HG02852 (cell line): ENCODE measurements around the gene VAMP1.
"Not testable (repeated sequence)": the region's sequence is repeated elsewhere in the genome, so short reads cannot be mapped to it uniquely, and the experiment has no call there.

Source experiments
- ATAC-seq: cut with Tn5 transposase; IDR thresholded peaks from one replicate; pipeline ENCODE4 v1.9.1; 2021; ENCODE audit warnings: mild to moderate bottlenecking, moderate library complexity; ENCODE audit not compliant: unreplicated experiment

Gene VAMP1

DNA sequence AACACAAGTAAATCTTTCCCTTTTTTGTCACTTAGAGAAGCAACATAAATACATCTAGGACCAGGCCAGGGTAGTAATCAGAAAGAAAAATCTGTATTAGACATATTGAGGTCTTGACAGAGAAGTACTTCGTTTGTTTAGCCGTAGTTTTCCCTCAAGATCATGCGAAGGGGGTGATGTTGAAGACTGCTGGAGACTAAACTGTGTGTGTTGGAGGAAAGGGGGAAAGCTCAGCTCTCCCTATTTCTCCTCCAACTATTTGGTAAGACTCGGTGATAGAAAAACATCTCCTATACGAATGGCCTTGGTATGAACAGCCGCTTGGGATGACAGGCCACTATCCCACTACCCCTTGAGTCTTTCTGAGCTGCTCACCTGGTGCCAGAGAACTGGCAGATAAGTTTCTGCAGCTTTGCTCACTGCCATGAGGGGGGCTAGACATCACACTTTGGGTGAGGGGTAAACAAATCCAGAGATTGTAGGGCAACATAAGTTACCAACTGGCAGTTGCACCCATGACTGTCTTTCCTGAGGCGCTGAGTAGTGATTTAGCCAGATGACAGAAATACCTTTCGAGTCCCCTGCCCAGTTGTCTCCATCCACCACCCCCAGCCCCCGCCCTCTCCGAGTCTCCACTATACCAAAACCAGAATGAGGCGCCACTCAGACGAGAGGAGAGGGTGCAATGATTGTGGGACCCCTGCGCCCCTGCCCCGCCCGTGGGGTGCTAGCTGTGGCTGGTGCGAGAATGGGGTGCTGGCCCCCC, 685 bp downstream of the VAMP1 start:
- ATAC-seq = no peak

DNA sequence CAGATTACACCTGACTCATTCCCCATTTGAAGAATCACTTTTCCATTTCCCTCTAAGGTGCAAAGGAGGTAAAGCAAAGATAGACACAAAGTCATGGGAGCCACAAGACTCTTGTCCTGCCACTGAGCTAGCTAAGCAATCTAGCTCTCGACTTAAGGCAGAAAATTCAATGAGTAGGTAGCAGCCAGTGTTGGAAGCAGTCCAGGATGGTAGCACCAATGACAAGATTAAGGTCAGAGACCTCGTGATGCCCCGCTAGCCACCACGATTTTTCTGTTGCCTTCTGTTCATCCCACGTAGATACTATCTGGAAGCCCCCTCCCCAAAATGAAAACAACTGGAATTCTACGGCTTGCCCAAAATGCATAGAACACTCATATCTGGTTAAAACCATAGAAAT, 1.4 kb downstream of the VAMP1 start:
- ATAC-seq = no peak

- ATAC-seq = no peak
Observed at GRCh38 chr12:6468283-6468575, 2.2 kb downstream of the VAMP1 start.

- not testable (repeated sequence) for ATAC-seq
Observed at GRCh38 chr12:6467571-6468282, 2.8 kb downstream of the VAMP1 start.

- ATAC-seq = not testable (repeated sequence)
Observed at GRCh38 chr12:6466751-6467150, 3.7 kb downstream of the VAMP1 start.

- ATAC-seq = no peak
Observed at GRCh38 chr12:6466184-6466573, 4.3 kb downstream of the VAMP1 start.

DNA sequence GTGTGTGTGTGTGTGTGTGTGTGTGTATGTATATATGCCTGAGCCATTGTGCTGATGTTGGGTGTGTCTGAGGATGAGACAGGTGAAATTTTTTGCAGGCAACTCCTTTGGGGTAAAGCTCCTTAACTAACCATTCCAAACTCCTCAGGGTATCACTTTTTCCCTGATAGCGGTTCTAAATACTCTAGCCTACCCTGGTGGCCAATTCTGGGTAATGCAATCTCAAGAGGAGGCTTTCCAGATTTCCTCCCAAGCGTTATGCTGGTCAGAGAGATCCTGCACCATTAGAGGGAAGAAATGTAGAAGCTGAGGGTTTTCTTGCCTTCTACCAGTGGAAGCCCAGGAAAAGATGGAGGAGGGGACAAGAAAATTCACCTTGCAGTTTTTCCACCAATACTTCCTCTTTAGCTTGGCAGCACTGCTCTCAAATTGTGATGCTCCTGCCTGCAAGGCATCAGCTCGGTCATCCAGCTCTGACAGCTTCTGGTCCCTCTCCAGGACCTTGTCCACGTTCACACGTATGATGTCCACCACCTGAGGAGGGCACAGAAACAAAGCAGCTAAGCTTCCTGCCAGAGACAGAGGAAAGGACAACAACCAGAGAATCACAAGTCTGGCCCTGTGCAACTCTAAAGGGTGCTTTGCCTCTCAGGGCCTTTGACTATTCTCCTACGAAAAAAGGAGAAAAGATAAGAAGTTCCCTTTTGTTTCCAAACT, 4.9 kb downstream of the VAMP1 start:
- ATAC-seq = no peak

- no peak for ATAC-seq
Observed at GRCh38 chr12:6464531-6464930, 5.9 kb downstream of the VAMP1 start.

- ATAC-seq = no peak
Observed at GRCh38 chr12:6463858-6464257, 6.6 kb downstream of the VAMP1 start.

- ATAC-seq = no peak
Observed at GRCh38 chr12:6463216-6463615, 7.3 kb downstream of the VAMP1 start.

DNA sequence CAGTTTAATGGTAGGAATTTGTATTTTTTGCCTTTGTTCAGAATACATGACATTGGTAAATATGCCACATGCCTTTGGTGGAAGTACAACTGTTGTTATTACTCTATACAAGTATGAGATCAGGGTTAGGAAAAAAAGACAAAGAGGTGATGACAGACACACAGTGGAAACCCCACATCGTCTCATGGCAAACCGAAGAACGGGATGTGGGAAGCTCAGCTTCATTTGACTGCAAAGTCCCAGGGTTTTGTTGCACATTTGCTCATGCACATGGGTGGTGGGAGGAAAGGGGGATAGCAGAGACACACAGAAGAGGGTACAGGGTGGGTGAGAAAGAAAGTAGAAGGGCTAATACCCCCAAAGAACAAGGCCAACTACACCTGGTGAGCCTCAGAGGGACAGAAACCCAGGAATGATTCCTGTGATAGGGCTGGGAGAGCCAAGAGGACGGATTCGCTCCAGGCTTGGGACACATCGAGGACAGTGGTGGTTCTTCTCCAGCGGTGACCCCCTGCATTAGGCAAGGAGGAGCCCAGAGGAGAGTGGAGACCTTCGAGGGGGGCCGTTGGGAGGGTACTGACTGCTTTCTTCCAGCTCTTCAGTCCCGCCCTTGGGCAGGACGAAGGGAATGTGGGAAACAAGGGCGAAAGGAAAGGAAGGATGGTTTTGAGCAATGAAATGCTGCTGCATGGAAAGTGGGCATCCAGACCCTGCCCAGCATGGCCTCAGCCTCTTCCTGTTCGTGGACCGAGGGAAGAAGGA, 8.1 kb downstream of the VAMP1 start:
- no peak for ATAC-seq

GRCh38 chr12:6461401-6462233, 8.9 kb downstream of the VAMP1 start:
- peak; percentile 71 for ATAC-seq

DNA sequence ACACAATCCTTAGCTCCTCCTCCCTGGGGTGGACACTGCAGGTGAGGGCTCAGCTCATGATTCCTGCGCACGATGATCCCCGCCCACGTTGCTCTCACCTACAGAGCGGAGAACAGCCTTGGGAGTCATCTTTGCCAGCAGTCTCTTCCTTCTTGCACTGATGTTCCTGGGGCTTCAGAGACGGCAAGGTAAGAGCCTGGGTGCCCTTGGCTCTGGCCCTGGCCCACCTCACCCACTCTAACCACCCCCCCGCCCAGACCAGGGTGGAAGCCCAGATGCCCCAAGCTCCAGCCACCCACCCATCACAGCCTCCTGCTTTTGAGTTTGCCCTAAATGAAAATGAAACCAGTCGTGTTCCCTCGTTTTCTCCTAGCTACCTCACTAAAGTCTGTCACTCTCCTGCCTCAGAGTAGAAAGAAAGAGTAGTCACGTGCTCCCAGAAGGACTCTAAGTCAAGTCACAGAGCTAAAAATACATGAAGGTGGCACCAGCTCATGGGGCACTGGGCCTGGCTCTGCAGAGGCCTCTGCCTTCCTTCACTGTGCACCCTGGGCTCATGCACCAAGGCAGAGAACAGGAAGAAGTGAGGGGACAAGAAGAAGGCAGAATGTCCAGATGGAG, 9.6 kb downstream of the VAMP1 start:
- no peak for ATAC-seq

- no peak for ATAC-seq
Observed at GRCh38 chr12:6459004-6459337, 11.5 kb downstream of the VAMP1 start.

DNA sequence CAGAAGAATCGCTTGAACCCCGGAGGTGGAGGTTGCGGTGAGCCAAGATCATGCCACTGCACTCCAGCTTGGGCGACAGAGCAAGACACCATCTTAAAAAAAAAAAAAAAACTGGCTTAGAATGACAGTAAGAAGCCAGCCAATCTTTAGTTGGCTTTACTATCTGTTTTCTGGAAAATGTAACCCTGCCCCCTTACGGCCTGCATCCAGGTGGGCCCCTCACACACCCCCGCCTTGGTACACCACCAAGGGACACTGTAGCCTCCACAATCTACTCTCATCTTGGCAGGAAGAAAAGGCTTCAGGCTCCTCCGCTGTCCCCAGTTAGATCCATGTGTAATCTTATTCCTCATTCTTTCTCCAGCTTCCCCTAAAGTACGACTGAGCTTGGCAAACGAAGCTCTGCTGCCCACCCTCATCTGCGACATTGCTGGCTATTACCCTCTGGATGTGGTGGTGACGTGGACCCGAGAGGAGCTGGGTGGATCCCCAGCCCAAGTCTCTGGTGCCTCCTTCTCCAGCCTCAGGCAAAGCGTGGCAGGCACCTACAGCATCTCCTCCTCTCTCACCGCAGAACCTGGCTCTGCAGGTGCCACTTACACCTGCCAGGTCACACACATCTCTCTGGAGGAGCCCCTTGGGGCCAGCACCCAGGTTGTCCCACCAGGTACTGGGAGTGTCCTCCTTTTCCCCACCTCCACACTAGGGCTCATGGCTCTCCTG, 12.0 kb downstream of the VAMP1 start:
- no peak for ATAC-seq

GRCh38 chr12:6457220-6457945, 13.1 kb downstream of the VAMP1 start:
- ATAC-seq = no peak

DNA sequence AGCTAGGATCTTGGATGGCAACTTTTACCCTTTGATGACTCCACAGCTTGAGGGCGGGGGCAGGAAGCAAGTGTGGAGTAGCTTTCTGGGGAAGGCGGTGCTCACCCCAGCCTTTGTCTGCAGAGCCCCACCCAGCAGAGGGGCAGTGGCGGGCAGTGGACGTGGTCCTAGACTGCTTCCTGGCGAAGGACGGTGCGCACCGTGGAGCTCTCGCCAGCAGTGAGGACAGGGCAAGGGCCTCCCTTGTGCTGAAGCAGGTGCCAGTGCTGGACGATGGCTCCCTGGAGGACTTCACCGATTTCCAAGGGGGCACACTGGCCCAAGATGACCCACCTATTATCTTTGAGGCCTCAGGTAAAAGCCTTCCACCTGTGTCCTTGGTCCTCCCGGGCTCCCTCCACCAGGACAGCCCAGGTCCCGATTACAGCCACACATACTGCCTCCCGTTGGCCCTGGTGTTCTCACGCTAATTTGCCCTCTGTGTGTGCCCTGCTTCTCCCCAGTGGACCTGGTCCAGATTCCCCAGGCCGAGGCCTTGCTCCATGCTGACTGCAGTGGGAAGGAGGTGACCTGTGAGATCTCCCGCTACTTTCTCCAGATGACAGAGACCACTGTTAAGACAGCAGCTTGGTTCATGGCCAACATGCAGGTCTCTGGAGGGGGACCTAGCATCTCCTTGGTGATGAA, 17.4 kb downstream of the VAMP1 start:
- no peak for ATAC-seq

DNA sequence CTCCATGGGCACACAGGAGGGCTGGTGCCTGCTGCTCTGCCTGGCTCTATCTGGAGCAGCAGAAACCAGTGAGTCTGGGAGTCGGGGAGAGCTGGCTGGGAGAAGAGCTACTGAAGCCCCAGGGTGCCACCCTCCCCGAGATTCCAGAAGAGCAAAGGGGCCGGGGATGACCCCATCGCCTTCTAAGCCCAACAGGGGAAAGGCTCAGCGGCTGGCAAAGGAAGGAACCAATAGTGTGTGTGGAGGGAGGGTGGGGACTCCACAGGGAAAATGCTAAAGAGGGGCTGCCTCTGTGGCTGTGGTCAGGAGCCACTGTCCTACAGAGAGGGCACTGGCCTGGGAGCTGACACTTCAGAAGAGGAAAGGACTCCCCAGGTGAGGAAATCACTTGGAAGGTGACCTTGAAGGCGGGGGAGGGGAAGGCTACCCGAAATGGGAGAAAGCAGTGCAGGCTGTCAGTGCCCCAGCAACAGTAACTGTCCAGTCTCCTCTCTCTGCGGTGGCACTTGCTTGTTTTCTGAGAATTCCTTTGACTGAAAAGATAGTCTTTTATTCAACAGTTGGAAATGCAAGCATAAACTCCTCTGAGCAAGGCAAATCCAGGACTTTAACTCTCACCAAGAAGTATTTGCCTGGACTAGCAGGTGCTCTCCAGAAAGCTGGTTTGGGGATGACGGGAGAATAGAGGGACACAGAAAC, 18.1 kb downstream of the VAMP1 start:
- peak; percentile 19 for ATAC-seq
